ENCODE data around the gene PKN1. TPM values are rescaled to one million over a fixed set of nuclear protein-coding genes. Genes with fewer than 3 reads are reported as not detected.

The PKN1 gene
- total RNA-seq, 1 donor from 2014 or later = 204 TPM

- no peaks in the 10 kb centered on the region for H3K9me3 Mint-ChIP-seq (ENCODE audit: low read depth)
- H3K27ac Mint-ChIP-seq (ENCODE audit: unreplicated experiment) = no peak overlapping the region
- peaks cover 7% of the 10 kb centered on the region for H3K4me1 Mint-ChIP-seq (ENCODE audit: low read depth)
- no peak for TF ChIP-seq CTCF (IDR thresholded peaks at IDR 0.05)
- H3K4me3 Mint-ChIP-seq (ENCODE audit: unreplicated experiment) = no peak overlapping the region
- DNase-seq (ENCODE audit: low spot score) = no peak
- peaks cover 36% of the 10 kb centered on the region for H3K36me3 Mint-ChIP-seq (ENCODE audit: low read depth)
- no peaks in the 10 kb centered on the region for H3K27me3 Mint-ChIP-seq (ENCODE audit: low read depth)
Measured at GRCh38 chr19:14442891-14443631, 10.0 kb downstream of the PKN1 start.

- Mint-ChIP-seq H3K4me1 (ENCODE audit: low read depth) (peaks cover 7% of the 10 kb centered on the region), H3K27me3 (ENCODE audit: low read depth) (no peaks in the 10 kb centered on the region), H3K9me3 (ENCODE audit: low read depth) (no peaks in the 10 kb centered on the region), H3K27ac (ENCODE audit: unreplicated experiment) (no peak overlapping the region), H3K36me3 (ENCODE audit: low read depth) (peaks cover 40% of the 10 kb centered on the region), H3K4me3 (ENCODE audit: unreplicated experiment) (no peak overlapping the region)
- TF ChIP-seq CTCF (IDR thresholded peaks at IDR 0.05) = no peak
- no peak for DNase-seq (ENCODE audit: low spot score)
Measured at GRCh38 chr19:14443632-14444216, 10.6 kb downstream of the PKN1 start.

- no peak for DNase-seq (ENCODE audit: low spot score)
- H3K27me3 Mint-ChIP-seq (ENCODE audit: low read depth) = no peaks in the 10 kb centered on the region
- TF ChIP-seq CTCF (IDR thresholded peaks at IDR 0.05) = no peak
- H3K36me3 Mint-ChIP-seq (ENCODE audit: low read depth) = peaks cover 49% of the 10 kb centered on the region
- no peaks in the 10 kb centered on the region for H3K9me3 Mint-ChIP-seq (ENCODE audit: low read depth)
- H3K4me3 Mint-ChIP-seq (ENCODE audit: unreplicated experiment) = no peak overlapping the region
- H3K4me1 Mint-ChIP-seq (ENCODE audit: low read depth) = no peaks in the 10 kb centered on the region
- no peak overlapping the region for H3K27ac Mint-ChIP-seq (ENCODE audit: unreplicated experiment)
Measured at GRCh38 chr19:14446336-14447036, 13.4 kb downstream of the PKN1 start.

- no peaks in the 10 kb centered on the region for H3K9me3 Mint-ChIP-seq (ENCODE audit: low read depth)
- H3K36me3 Mint-ChIP-seq (ENCODE audit: low read depth) = peaks cover 36% of the 10 kb centered on the region
- no peak overlapping the region for H3K27ac Mint-ChIP-seq (ENCODE audit: unreplicated experiment)
- no peak overlapping the region for H3K4me3 Mint-ChIP-seq (ENCODE audit: unreplicated experiment)
- no peaks in the 10 kb centered on the region for H3K27me3 Mint-ChIP-seq (ENCODE audit: low read depth)
- no peaks in the 10 kb centered on the region for H3K4me1 Mint-ChIP-seq (ENCODE audit: low read depth)
- no peak for TF ChIP-seq CTCF (IDR thresholded peaks at IDR 0.05)
- DNase-seq (ENCODE audit: low spot score) = no peak
Measured at GRCh38 chr19:14449321-14449720, 16.2 kb downstream of the PKN1 start.

- no peaks in the 10 kb centered on the region for H3K9me3 Mint-ChIP-seq (ENCODE audit: low read depth)
- H3K4me3 Mint-ChIP-seq (ENCODE audit: unreplicated experiment) = no peak overlapping the region
- H3K27me3 Mint-ChIP-seq (ENCODE audit: low read depth) = no peaks in the 10 kb centered on the region
- H3K36me3 Mint-ChIP-seq (ENCODE audit: low read depth) = peaks cover 35% of the 10 kb centered on the region
- H3K4me1 Mint-ChIP-seq (ENCODE audit: low read depth) = no peaks in the 10 kb centered on the region
- TF ChIP-seq CTCF (IDR thresholded peaks at IDR 0.05) = no peak
- no peak for DNase-seq (ENCODE audit: low spot score)
- H3K27ac Mint-ChIP-seq (ENCODE audit: unreplicated experiment) = no peak overlapping the region
Measured at GRCh38 chr19:14450168-14450874, 17.2 kb downstream of the PKN1 start.

Measured in chondrocyte (in vitro differentiated cells).